Astrocyte of the spinal cord (primary cell): Measurements from ENCODE around the gene ERG28.
"Not testable (repeated sequence)": the region's sequence is repeated elsewhere in the genome, so short reads cannot be mapped to it uniquely, and the experiment has no call there.

ENCODE experiments used
- DNase-seq: peaks from one replicate; pipeline ENCODE4 v3.0.0; 2011; ENCODE audit warnings: low read depth, low spot score
- H3K4me3 ChIP-seq: 2 replicates; pipeline ENCODE4 v1.5.1; 2011; ENCODE audit warnings: low read depth, mild to moderate bottlenecking, low read length, moderate library complexity
- in situ Hi-C: cut with HindIII; loops from 2 replicates; pipeline ENCODE4 v1.10.0; 2017; ENCODE audit warnings: low sequenced_read_pairs
- TF ChIP-seq, protein P1 (sequence below): IDR thresholded peaks from 2 replicates; pipeline ENCODE4 v1.5.1; 2012; ENCODE audit warnings: low read depth, mild to moderate bottlenecking, low read length, inconsistent platforms

The ERG28 gene

DNA sequence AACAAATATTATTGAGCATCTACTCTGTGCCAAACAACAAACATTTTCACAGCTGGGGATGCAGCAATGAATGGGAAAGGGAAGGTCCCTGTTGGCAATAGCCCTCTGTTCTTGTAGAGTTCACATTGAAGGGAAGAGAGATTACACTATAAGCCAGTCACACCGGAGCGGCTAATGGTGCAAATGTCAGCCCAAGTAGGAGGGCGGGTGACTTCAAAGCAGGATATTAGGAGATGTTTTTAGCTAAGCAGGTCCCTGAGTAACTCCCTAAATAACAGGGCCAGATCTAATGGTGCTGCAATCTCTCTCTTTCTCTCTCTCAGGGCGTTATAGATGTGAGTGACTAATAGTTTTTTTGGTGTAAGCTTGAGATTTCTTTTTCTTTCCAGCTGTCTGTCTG, 51.6 kb downstream of the ERG28 start:
- no peak overlapping the region for H3K4me3 ChIP-seq
- TF ChIP-seq, protein P1, sequence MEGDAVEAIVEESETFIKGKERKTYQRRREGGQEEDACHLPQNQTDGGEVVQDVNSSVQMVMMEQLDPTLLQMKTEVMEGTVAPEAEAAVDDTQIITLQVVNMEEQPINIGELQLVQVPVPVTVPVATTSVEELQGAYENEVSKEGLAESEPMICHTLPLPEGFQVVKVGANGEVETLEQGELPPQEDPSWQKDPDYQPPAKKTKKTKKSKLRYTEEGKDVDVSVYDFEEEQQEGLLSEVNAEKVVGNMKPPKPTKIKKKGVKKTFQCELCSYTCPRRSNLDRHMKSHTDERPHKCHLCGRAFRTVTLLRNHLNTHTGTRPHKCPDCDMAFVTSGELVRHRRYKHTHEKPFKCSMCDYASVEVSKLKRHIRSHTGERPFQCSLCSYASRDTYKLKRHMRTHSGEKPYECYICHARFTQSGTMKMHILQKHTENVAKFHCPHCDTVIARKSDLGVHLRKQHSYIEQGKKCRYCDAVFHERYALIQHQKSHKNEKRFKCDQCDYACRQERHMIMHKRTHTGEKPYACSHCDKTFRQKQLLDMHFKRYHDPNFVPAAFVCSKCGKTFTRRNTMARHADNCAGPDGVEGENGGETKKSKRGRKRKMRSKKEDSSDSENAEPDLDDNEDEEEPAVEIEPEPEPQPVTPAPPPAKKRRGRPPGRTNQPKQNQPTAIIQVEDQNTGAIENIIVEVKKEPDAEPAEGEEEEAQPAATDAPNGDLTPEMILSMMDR, result no peak
- no peak for DNase-seq
- in situ Hi-C loops, result no loop called here

DNA sequence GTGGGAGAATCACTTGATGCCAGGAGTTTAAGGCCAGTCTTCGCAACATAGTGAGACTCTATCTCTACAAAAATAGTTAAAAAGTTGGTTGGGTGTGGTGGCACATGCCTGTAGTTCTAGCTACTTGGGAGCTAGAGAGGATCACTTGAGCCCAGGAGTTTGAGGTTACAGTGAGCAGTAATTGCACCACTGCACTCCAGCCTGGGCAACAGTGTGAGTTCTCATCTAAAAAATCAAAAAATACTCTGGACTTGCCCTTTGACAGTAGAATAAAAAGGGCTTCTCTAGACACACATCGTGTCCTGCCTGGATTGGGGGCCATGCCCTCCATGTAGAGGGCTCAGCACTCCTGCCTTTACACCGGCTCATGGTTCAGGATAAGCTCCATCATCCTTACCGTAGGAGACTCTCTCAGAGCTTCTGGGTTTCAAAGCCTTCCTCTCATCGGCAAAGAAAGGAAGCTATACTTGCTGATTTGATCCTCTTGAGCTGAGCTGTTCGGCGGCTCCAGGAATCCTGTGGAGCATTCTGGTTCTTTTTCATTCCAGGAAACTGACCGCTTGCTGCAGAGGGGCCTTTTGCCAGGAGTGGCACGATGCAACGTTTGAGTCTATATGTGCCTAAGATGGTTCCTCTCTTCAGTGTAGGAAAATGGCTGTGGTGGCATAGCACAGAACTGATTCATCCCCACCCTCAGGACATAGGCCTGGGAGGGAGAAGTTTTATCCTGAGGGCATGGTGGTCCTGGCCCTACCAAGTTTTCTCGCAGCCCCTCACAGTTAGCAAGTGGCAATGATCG, 52.6 kb downstream of the ERG28 start:
- TF ChIP-seq, protein P1, result no peak
- no peak overlapping the region for H3K4me3 ChIP-seq
- in situ Hi-C loops, result no loop called here
- no peak for DNase-seq

DNA sequence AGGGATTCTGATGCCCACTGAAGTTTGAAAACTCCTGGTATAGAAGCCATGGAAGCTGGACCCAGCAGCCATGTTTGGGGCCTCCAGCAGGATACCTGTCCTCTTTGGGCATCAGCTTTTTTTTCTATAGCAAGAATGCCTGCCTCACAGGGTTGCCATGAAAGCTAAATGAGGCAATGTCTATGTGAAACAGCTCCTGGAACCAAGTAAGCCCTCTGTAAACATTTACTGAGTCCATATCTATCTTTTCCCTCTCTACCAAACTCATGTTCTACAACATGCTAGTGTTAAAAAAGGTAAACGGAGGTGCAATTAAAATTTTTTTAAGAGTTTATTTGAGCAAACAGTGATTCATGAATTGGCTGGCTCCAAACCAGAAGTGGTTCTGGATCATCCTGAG, 53.6 kb downstream of the ERG28 start:
- TF ChIP-seq, protein P1, result no peak
- H3K4me3 ChIP-seq, result no peak overlapping the region
- DNase-seq, result no peak
- in situ Hi-C loops, result no loop called here

DNA sequence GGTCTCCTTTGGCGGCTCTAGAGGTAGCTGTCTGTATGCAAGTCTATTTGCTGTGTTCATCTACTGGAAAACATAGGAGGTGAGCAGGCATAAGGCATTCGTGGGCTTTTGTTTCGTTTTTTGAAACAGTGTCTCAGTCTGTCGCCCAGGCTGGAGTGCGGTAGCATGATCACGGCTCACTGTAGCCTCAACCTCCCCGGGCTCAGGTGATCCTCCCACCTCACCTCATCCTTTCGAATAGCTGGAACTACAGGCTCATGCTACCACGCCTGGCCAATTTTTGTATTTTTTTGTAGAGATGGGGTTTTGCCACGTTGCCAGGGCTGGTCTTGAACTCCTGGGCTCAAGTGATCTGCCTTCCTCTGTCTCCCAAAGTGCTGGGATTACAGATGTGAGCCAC, 54.8 kb downstream of the ERG28 start:
- TF ChIP-seq, protein P1, result no peak
- no peak for DNase-seq
- peak overlapping the region; percentile 29 for H3K4me3 ChIP-seq
- in situ Hi-C loops, result no loop called here

DNA sequence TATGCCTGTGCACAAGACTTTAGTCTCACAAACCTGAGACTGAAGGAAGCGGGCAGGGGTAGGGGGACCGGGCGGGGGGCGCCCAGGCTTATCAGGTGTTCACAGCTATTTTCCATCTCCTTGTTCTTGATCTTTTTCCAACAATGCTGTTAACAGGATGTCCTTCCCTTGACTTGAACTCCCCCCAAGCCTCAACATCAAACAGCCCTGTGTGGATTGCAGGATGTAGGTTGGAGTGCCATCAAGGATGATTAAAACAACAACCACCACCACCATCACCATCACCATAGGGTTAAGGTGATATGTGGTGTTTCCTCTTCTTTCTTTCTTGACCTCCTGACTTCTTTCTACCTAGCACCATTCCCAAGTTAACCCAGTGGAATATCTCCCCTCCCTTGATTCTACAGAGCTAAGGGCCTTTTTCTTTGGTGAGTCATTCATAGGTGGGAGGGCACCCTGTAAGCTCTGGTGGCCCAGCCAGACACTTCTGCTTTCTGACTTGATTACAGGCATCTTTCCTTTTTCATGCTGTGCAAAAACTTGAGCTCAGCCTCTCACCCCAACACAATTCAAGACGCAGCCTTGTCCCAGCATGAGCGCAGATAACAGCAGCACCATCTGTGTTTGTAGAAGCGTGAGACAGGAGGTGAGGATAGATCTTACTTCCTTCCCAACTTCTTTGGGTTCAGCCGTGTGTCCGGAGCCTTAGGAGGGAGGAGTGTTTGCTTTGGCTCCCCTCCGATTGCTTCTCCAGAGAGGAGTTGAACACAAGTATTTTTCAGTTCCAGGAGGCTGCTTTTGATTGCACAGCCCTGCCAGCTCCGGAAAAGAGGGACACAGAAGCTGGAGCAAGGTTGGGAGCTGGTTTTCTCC, 55.5 kb downstream of the ERG28 start:
- DNase-seq, result peak; percentile 91
- TF ChIP-seq, protein P1, result no peak
- in situ Hi-C loops, result no loop called here
- peak overlapping the region; percentile 29 for H3K4me3 ChIP-seq

DNA sequence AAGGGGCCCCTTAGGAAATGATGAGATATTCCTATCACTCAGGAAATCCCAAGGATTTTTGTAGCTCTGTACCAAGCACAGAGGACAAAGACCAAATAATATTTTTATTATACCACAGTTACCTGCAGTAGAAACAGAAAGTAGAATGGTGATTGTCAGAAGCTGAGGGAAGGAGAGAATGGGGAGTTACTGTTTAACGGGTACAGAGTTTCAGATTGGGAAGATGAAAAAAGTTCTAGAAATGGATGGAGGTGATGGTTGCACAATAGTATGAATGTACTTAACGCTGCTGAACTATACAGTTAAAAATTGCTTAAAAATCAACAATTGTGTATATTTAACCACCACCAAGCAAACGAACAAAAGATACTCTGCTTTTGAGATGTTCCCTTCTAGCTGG, 58.2 kb downstream of the ERG28 start:
- no peak for DNase-seq
- H3K4me3 ChIP-seq, result no peak overlapping the region
- TF ChIP-seq, protein P1, result no peak
- in situ Hi-C loops, result no loop called here

DNA sequence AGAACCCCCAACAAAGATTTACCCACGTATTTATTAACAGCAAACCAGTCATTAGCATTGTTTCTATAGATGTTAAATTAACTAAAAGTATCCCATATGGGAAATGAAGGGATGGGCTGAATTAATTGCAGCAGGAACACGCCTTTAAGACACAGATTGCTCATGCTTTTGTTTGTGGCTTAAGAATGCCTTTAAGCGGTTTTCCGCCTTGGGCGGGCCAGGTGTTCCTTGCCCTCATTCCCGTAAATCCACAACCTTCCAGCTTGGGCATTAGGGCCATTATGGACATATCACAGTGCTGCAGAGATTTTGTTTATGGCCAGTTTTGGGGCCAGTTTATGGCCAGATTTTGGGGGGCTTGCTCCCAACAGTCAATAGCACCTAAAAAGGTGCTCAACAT, 59.6 kb downstream of the ERG28 start:
- in situ Hi-C loops, H3K4me3 ChIP-seq, DNase-seq: not testable (repeated sequence)

DNA sequence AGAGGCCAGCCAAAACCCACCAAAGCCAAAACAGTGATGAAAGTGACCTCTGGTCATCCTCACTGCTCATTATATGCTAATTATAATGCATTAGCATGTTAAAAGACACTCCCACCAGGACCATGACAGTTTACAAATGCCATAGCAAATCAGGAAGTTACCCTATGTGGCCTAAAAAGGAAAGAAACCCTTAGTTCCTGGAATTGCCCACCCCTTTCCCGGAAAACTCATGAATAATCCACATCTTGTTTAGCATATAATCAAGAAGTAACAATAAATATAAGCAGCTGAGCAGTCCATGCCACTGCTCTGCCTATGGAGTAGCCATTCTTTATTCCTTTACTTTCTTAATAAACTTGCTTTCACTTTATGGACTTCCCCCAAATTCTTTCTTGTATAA, 60.6 kb downstream of the ERG28 start:
- in situ Hi-C loops, H3K4me3 ChIP-seq, DNase-seq: not testable (repeated sequence)
